ENCODE measurements around the gene LSAMP. TPM values are rescaled to one million over a fixed set of nuclear protein-coding genes. Genes with fewer than 3 reads are reported as not detected.

Gene LSAMP
- total and polyA plus RNA-seq, 7 donors = 0.23 to 47.1 (median 22.9) TPM

GRCh38 chr3:116444819-116445310 is 422 bp downstream of the LSAMP start:
- DNase-seq = peak; percentile 71
- Histone ChIP-seq H3K27me3 (no peaks in the 10 kb centered on the region), H3K4me1 (peaks cover 0 to 37% (median 14%) of the 10 kb centered on the region in 4 donors), H3K27ac (peak overlapping the region in 3 of 4 donors; percentile 65 to 82 (median 76)), H3K36me3 (no peaks in the 10 kb centered on the region), H3K9me3 (no peaks in the 10 kb centered on the region), H3K4me3 (peak overlapping the region; percentile 62 to 72 (median 64))
- TF ChIP-seq EP300 (IDR thresholded peaks at IDR 0.05) = no peak
- TF ChIP-seq POLR2AphosphoS5 (IDR thresholded peaks at IDR 0.05) = peak in 2 of 4 donors; percentile 22 to 42
- no peak for TF ChIP-seq CTCF (IDR thresholded peaks at IDR 0.05)
- TF ChIP-seq POLR2A (IDR thresholded peaks at IDR 0.05) = no peak
- intact Hi-C loops (cut with DNase I) = loop anchor here (2.0 to 5.0 kb wide), 4 partner anchors 22 to 548 kb away; no protein-coding TSS in a partner anchor
- WGBS, 2 donors = 3 to 12% methylated on average over 26 of the region's 26 CpGs

GRCh38 chr3:116444115-116444747 is 1.1 kb downstream of the LSAMP start:
- TF ChIP-seq CTCF (IDR thresholded peaks at IDR 0.05) (no peak), EP300 (IDR thresholded peaks at IDR 0.05) (no peak), POLR2AphosphoS5 (IDR thresholded peaks at IDR 0.05) (no peak), POLR2A (IDR thresholded peaks at IDR 0.05) (no peak)
- Histone ChIP-seq H3K36me3 (no peaks in the 10 kb centered on the region), H3K27me3 (no peaks in the 10 kb centered on the region), H3K9me3 (no peaks in the 10 kb centered on the region), H3K4me1 (peaks cover 0 to 30% (median 14%) of the 10 kb centered on the region in 4 donors), H3K27ac (peak overlapping the region in 3 of 4 donors; percentile 65 to 82 (median 76)), H3K4me3 (peak overlapping the region; percentile 62 to 72 (median 64))
- WGBS, 2 donors = 8 to 15% methylated on average over 2 of the region's 2 CpGs
- intact Hi-C loops (cut with DNase I) = loop anchor here (2.0 to 5.0 kb wide), 3 partner anchors 21 to 197 kb away; no protein-coding TSS in a partner anchor
- DNase-seq = no peak

- no peaks in the 10 kb centered on the region for H3K36me3 ChIP-seq
- H3K4me1 ChIP-seq = peaks cover 0 to 28% (median 14%) of the 10 kb centered on the region in 4 donors
- 21 to 35% methylated on average over 4 of the region's 4 CpGs for WGBS, 2 donors
- intact Hi-C loops (cut with DNase I) = loop anchor here (5.0 kb wide), 2 partner anchors 106 to 196 kb away; no protein-coding TSS in a partner anchor
- no peak for DNase-seq
- peak overlapping the region in 3 of 4 donors; percentile 65 to 82 (median 76) for H3K27ac ChIP-seq
- TF ChIP-seq POLR2A (IDR thresholded peaks at IDR 0.05) (no peak), EP300 (IDR thresholded peaks at IDR 0.05) (no peak), POLR2AphosphoS5 (IDR thresholded peaks at IDR 0.05) (peak in 1 of 4 donors; percentile 13), CTCF (IDR thresholded peaks at IDR 0.05) (no peak)
- H3K27me3 ChIP-seq = no peaks in the 10 kb centered on the region
- no peaks in the 10 kb centered on the region for H3K9me3 ChIP-seq
- H3K4me3 ChIP-seq = peak overlapping the region; percentile 62 to 72 (median 64)
Measured at GRCh38 chr3:116443191-116443661, 2.1 kb downstream of the LSAMP start.

- TF ChIP-seq EP300 (IDR thresholded peaks at IDR 0.05) (no peak), POLR2AphosphoS5 (IDR thresholded peaks at IDR 0.05) (no peak), POLR2A (IDR thresholded peaks at IDR 0.05) (no peak), CTCF (IDR thresholded peaks at IDR 0.05) (no peak)
- peaks cover 0 to 28% (median 14%) of the 10 kb centered on the region in 4 donors for H3K4me1 ChIP-seq
- no peaks in the 10 kb centered on the region for H3K36me3 ChIP-seq
- DNase-seq = no peak
- H3K4me3 ChIP-seq = peak overlapping the region; percentile 62 to 72 (median 64)
- peak overlapping the region in 3 of 4 donors; percentile 38 to 82 (median 76) for H3K27ac ChIP-seq
- no peaks in the 10 kb centered on the region for H3K9me3 ChIP-seq
- intact Hi-C loops (cut with DNase I) = loop anchor here (5.0 kb wide), 2 partner anchors 105 to 195 kb away; no protein-coding TSS in a partner anchor
- 55 to 60% methylated on average over 5 of the region's 5 CpGs for WGBS, 2 donors
- no peaks in the 10 kb centered on the region for H3K27me3 ChIP-seq
Measured at GRCh38 chr3:116442331-116443021, 2.8 kb downstream of the LSAMP start.

Measured in sigmoid colon (tissue), 7 donors.